ENCODE results near the gene HBG2. TPM values are rescaled to one million over a fixed set of nuclear protein-coding genes. Genes with fewer than 3 reads are reported as not detected.

The HBG2 gene
- total and polyA plus RNA-seq, 2 experiments from 2014 or later = not detected

DNA sequence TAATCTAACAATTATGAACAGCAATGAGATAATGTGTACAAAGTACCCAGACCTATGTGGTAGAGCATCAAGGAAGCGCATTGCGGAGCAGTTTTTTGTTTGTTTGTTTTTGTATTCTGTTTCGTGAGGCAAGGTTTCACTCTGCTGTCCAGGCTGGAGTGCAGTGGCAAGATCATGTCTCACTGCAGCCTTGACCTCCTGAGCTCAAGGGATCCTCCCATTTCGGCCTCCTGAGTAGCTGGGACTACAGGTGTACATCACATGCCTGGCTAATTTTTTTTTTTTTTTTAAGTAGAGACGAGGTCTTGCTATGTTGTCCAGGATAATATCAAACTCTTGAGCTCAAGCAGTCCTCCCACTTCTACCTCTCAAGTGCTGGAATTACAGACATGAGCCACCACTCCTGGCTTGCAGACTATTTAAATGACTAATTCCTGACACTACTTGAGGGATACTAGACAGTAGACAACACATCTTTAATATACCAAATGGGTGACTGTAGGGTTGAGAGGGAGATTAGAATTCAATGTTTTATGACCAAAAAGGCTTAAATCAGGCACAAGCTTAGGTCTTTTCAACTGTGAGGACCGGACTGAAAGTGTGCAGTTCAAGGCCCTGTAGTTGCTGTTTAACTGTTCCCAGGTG is 34.4 kb upstream of the HBG2 start:
- Histone ChIP-seq H3K27me3 (no peaks in the 10 kb centered on the region), H3K36me3 (replicated peaks; ENCODE audit: insufficient read depth, low read depth) (no peaks in the 10 kb centered on the region), H4K20me1 (ENCODE audit: insufficient read depth, poor library complexity, severe bottlenecking) (no peaks in the 10 kb centered on the region), H3K79me2 (no peaks in the 10 kb centered on the region), H3K27ac (no peak overlapping the region), H3K4me1 (ENCODE audit: insufficient read depth) (no peaks in the 10 kb centered on the region), H3K4me3 (no peak overlapping the region), H3K9me2 (replicated peaks; ENCODE audit: insufficient read depth) (no peaks in the 10 kb centered on the region), H3K9me3 (ENCODE audit: low read depth) (no peaks in the 10 kb centered on the region), H3K4me2 (no peak overlapping the region), H2AFZ (no peak overlapping the region)
- 84% methylated on average over 6 of the region's 6 CpGs for WGBS (ENCODE audit: low lambda C conversion rate, missing lambda C conversion rate)
- TF ChIP-seq EZH2 (IDR thresholded peaks at IDR 0.05; ENCODE audit: borderline replicate concordance) (no peak), EZH2phosphoT487 (IDR thresholded peaks at IDR 0.05; ENCODE audit: low read depth, severe bottlenecking, unreplicated experiment) (no peak)
- TF ChIP-seq, protein P1, sequence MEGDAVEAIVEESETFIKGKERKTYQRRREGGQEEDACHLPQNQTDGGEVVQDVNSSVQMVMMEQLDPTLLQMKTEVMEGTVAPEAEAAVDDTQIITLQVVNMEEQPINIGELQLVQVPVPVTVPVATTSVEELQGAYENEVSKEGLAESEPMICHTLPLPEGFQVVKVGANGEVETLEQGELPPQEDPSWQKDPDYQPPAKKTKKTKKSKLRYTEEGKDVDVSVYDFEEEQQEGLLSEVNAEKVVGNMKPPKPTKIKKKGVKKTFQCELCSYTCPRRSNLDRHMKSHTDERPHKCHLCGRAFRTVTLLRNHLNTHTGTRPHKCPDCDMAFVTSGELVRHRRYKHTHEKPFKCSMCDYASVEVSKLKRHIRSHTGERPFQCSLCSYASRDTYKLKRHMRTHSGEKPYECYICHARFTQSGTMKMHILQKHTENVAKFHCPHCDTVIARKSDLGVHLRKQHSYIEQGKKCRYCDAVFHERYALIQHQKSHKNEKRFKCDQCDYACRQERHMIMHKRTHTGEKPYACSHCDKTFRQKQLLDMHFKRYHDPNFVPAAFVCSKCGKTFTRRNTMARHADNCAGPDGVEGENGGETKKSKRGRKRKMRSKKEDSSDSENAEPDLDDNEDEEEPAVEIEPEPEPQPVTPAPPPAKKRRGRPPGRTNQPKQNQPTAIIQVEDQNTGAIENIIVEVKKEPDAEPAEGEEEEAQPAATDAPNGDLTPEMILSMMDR (IDR thresholded peaks at IDR 0.05; ENCODE audit: poor library complexity) = no peak
- DNase-seq (ENCODE audit: low spot score) = no peak

GRCh38 chr11:5288108-5288905 is 33.7 kb upstream of the HBG2 start:
- 76% methylated on average over 7 of the region's 7 CpGs for WGBS (ENCODE audit: low lambda C conversion rate, missing lambda C conversion rate)
- no peaks in the 10 kb centered on the region for H3K9me3 ChIP-seq (ENCODE audit: low read depth)
- H3K4me2 ChIP-seq = no peak overlapping the region
- H3K4me1 ChIP-seq (ENCODE audit: insufficient read depth) = no peaks in the 10 kb centered on the region
- H3K4me3 ChIP-seq = no peak overlapping the region
- H3K9me2 ChIP-seq (replicated peaks; ENCODE audit: insufficient read depth) = no peaks in the 10 kb centered on the region
- no peak overlapping the region for H2AFZ ChIP-seq
- peak; percentile 11 for DNase-seq (ENCODE audit: low spot score)
- H3K36me3 ChIP-seq (replicated peaks; ENCODE audit: insufficient read depth, low read depth) = no peaks in the 10 kb centered on the region
- no peaks in the 10 kb centered on the region for H4K20me1 ChIP-seq (ENCODE audit: insufficient read depth, poor library complexity, severe bottlenecking)
- H3K79me2 ChIP-seq = no peaks in the 10 kb centered on the region
- no peaks in the 10 kb centered on the region for H3K27me3 ChIP-seq
- TF ChIP-seq EZH2 (IDR thresholded peaks at IDR 0.05; ENCODE audit: borderline replicate concordance) = no peak
- TF ChIP-seq, protein P1 (IDR thresholded peaks at IDR 0.05; ENCODE audit: poor library complexity) = no peak
- no peak for TF ChIP-seq EZH2phosphoT487 (IDR thresholded peaks at IDR 0.05; ENCODE audit: low read depth, severe bottlenecking, unreplicated experiment)
- H3K27ac ChIP-seq = no peak overlapping the region

GRCh38 chr11:5286901-5287300 is 32.3 kb upstream of the HBG2 start:
- Histone ChIP-seq H3K9me2 (replicated peaks; ENCODE audit: insufficient read depth) (no peaks in the 10 kb centered on the region), H3K4me3 (no peak overlapping the region), H3K27ac (no peak overlapping the region), H3K4me2 (no peak overlapping the region), H3K27me3 (no peaks in the 10 kb centered on the region), H4K20me1 (ENCODE audit: insufficient read depth, poor library complexity, severe bottlenecking) (no peaks in the 10 kb centered on the region), H3K79me2 (no peaks in the 10 kb centered on the region), H3K36me3 (replicated peaks; ENCODE audit: insufficient read depth, low read depth) (no peaks in the 10 kb centered on the region), H3K4me1 (ENCODE audit: insufficient read depth) (no peaks in the 10 kb centered on the region), H3K9me3 (ENCODE audit: low read depth) (no peaks in the 10 kb centered on the region), H2AFZ (no peak overlapping the region)
- TF ChIP-seq, protein P1 (IDR thresholded peaks at IDR 0.05; ENCODE audit: poor library complexity) = no peak
- TF ChIP-seq EZH2phosphoT487 (IDR thresholded peaks at IDR 0.05; ENCODE audit: low read depth, severe bottlenecking, unreplicated experiment) (no peak), EZH2 (IDR thresholded peaks at IDR 0.05; ENCODE audit: borderline replicate concordance) (no peak)
- WGBS (ENCODE audit: low lambda C conversion rate, missing lambda C conversion rate) = 72% methylated on average over 3 of the region's 3 CpGs
- DNase-seq (ENCODE audit: low spot score) = no peak
